Medulla oblongata (tissue), 1 donor: ENCODE data around the gene AK9.
A peak's percentile ranks its signal among the peaks of the same experiment; 100 is the strongest.
"Not testable (repeated sequence)": the region's sequence is repeated elsewhere in the genome, so short reads cannot be mapped to it uniquely, and the experiment has no call there.

Experiments used
- DNase-seq: peaks from one replicate; pipeline ENCODE4 v3.0.0-alpha.2; 2015; ENCODE audit errors: extremely low spot score

The AK9 gene

GRCh38 chr6:109695468-109695867 is 4.5 kb upstream of the AK9 start:
- DNase-seq: no peak

GRCh38 chr6:109693111-109693510 is 2.1 kb upstream of the AK9 start:
- no peak for DNase-seq

- DNase-seq: peak; percentile 53
These were observed 647 bp downstream of the AK9 start for GRCh38 chr6:109690373-109690736.

- DNase-seq: no peak
These were observed 3.7 kb downstream of the AK9 start for GRCh38 chr6:109687271-109687761.

GRCh38 chr6:109686566-109687265 is 4.3 kb downstream of the AK9 start:
- DNase-seq: peak; percentile 71

GRCh38 chr6:109678661-109679505 is 12.1 kb downstream of the AK9 start:
- not testable (repeated sequence) for DNase-seq

GRCh38 chr6:109678240-109678639 is 12.8 kb downstream of the AK9 start:
- DNase-seq: no peak

GRCh38 chr6:109676724-109677123 is 14.3 kb downstream of the AK9 start:
- no peak for DNase-seq

- no peak for DNase-seq
These were observed 18.2 kb downstream of the AK9 start for GRCh38 chr6:109672839-109673238.

- no peak for DNase-seq
These were observed 18.8 kb downstream of the AK9 start for GRCh38 chr6:109672175-109672574.

GRCh38 chr6:109671733-109672132 is 19.3 kb downstream of the AK9 start:
- DNase-seq: no peak

GRCh38 chr6:109669811-109670210 is 21.2 kb downstream of the AK9 start:
- DNase-seq: no peak

GRCh38 chr6:109662192-109662591 is 28.8 kb downstream of the AK9 start:
- no peak for DNase-seq

- no peak for DNase-seq
These were observed 30.3 kb downstream of the AK9 start for GRCh38 chr6:109660526-109661320.

- no peak for DNase-seq
These were observed 35.2 kb downstream of the AK9 start for GRCh38 chr6:109655761-109656262.

GRCh38 chr6:109653264-109653663 is 37.7 kb downstream of the AK9 start:
- no peak for DNase-seq

GRCh38 chr6:109644131-109644530 is 46.9 kb downstream of the AK9 start:
- no peak for DNase-seq

GRCh38 chr6:109632405-109632804 is 58.6 kb downstream of the AK9 start:
- DNase-seq: no peak

- DNase-seq: no peak
These were observed 59.6 kb downstream of the AK9 start for GRCh38 chr6:109631403-109631802.

- no peak for DNase-seq
These were observed 62.6 kb downstream of the AK9 start for GRCh38 chr6:109628158-109629000.

- DNase-seq: no peak
These were observed 64.7 kb downstream of the AK9 start for GRCh38 chr6:109626311-109626710.
